Ishikawa (cell line): ENCODE data around the gene BPIFB3.

Experiments used
- CEBPB ChIP-seq: IDR thresholded peaks from 2 replicates; pipeline ENCODE4 v1.6.1; 2012
- CREB1 ChIP-seq: IDR thresholded peaks from 2 replicates; pipeline ENCODE4 v1.6.1; 2012; ENCODE audit warnings: low read depth
- EGR1 ChIP-seq: IDR thresholded peaks from 2 replicates; pipeline ENCODE4 v1.6.1; 2012
- EP300 ChIP-seq: IDR thresholded peaks from 2 replicates; pipeline ENCODE4 v1.6.1; 2012; ENCODE audit warnings: borderline replicate concordance
- FOXM1 ChIP-seq: IDR thresholded peaks from 2 replicates; pipeline ENCODE4 v1.6.1; 2012; ENCODE audit warnings: low read depth, borderline replicate concordance
- NFIC ChIP-seq: IDR thresholded peaks from 2 replicates; pipeline ENCODE4 v1.6.1; 2012
- RAD21 ChIP-seq: IDR thresholded peaks from 2 replicates; pipeline ENCODE4 v1.6.1; 2012; ENCODE audit warnings: low read depth
- TAF1 ChIP-seq: IDR thresholded peaks from 2 replicates; pipeline ENCODE4 v1.6.1; 2012; ENCODE audit warnings: low read depth, mild to moderate bottlenecking
- TCF12 ChIP-seq: IDR thresholded peaks from 2 replicates; pipeline ENCODE4 v1.6.1; 2012; ENCODE audit warnings: low read depth
- TEAD4 ChIP-seq: IDR thresholded peaks from 2 replicates; pipeline ENCODE4 v1.6.1; 2012
- USF1 ChIP-seq: IDR thresholded peaks from 2 replicates; pipeline ENCODE4 v1.6.1; 2012
- YY1 ChIP-seq: IDR thresholded peaks from 2 replicates; pipeline ENCODE4 v1.6.1; 2012; ENCODE audit warnings: low read depth
- ZBTB7A ChIP-seq: IDR thresholded peaks from 2 replicates; pipeline ENCODE4 v1.6.1; 2012; ENCODE audit warnings: low read depth
- TF ChIP-seq, protein P1 (sequence below): IDR thresholded peaks from 2 replicates; pipeline ENCODE4 v1.6.1; 2012; ENCODE audit warnings: low read depth, mild to moderate bottlenecking
- TF ChIP-seq, protein P2 (sequence below): IDR thresholded peaks from 2 replicates; pipeline ENCODE4 v1.6.1; 2012

Gene BPIFB3

DNA sequence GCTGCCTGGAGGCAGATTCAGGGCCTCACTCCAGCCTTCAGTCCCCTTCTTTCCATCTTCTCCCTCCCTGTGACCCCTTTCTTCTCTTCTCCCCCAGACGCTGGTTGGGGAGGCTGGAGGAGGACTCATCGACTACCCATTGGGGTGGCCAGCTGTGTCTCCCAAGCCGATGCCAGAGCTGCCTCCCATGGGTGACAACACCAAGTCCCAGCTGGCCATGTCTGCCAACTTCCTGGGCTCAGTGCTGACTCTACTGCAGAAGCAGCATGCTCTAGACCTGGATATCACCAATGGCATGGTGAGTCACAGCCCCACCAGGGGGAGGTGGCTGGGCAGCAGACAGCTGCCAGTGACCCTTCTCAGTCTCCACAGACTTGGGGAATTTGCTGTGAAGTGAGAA is 38.7 kb downstream of the BPIFB3 start:
- TF ChIP-seq NFIC (no peak), TAF1 (no peak), RAD21 (no peak), EP300 (no peak), TCF12 (no peak)

- TF ChIP-seq TEAD4 (no peak), NFIC (no peak), YY1 (no peak), EGR1 (no peak), CREB1 (no peak), TCF12 (no peak), EP300 (no peak), FOXM1 (no peak)
- TF ChIP-seq, protein P1, sequence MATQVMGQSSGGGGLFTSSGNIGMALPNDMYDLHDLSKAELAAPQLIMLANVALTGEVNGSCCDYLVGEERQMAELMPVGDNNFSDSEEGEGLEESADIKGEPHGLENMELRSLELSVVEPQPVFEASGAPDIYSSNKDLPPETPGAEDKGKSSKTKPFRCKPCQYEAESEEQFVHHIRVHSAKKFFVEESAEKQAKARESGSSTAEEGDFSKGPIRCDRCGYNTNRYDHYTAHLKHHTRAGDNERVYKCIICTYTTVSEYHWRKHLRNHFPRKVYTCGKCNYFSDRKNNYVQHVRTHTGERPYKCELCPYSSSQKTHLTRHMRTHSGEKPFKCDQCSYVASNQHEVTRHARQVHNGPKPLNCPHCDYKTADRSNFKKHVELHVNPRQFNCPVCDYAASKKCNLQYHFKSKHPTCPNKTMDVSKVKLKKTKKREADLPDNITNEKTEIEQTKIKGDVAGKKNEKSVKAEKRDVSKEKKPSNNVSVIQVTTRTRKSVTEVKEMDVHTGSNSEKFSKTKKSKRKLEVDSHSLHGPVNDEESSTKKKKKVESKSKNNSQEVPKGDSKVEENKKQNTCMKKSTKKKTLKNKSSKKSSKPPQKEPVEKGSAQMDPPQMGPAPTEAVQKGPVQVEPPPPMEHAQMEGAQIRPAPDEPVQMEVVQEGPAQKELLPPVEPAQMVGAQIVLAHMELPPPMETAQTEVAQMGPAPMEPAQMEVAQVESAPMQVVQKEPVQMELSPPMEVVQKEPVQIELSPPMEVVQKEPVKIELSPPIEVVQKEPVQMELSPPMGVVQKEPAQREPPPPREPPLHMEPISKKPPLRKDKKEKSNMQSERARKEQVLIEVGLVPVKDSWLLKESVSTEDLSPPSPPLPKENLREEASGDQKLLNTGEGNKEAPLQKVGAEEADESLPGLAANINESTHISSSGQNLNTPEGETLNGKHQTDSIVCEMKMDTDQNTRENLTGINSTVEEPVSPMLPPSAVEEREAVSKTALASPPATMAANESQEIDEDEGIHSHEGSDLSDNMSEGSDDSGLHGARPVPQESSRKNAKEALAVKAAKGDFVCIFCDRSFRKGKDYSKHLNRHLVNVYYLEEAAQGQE = no peak
These were observed 39.4 kb downstream of the BPIFB3 start for GRCh38 chr20:33093074-33093473.

DNA sequence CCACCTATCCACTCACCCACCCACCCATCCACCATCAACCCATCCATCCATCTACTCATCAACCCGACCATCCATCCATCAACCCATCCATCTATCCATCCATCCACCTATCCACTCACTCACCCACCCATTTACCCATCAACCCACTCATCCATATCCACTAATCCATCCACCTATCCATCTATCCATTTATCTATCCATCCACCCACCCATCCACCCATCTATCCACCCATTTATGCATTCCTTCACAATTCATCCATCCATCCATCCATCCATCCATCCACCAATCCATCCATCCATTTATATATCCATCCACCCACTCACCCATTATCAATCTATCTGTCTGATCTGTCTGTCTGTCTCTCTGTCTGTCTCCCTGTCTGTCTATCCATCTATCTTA is 39.9 kb downstream of the BPIFB3 start:
- TF ChIP-seq TEAD4 (no peak), ZBTB7A (no peak), RAD21 (no peak), EGR1 (no peak), FOXM1 (no peak), TCF12 (no peak), USF1 (no peak), CEBPB (no peak), EP300 (no peak), TAF1 (no peak)
- TF ChIP-seq, protein P2, sequence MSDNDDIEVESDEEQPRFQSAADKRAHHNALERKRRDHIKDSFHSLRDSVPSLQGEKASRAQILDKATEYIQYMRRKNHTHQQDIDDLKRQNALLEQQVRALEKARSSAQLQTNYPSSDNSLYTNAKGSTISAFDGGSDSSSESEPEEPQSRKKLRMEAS = no peak

DNA sequence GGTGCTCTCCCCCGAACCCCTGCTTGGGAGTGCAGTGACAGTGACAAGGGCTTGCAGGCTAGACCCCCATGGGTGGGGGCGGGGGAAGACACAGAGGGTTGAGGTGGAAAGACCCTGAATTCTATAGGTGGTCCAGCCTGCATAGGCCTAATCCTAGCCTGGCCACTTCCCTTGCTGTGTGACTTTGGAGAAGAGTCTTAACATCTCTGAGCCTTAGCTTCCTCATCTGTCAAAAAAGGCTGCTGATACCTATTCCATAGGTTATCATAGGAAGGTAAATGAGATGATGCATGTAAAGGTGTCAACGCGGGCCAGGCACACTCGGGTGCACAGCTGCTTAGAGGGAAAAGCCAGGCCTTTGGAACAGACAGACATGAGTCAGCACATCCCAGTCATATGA is 41.5 kb downstream of the BPIFB3 start:
- TF ChIP-seq YY1 (no peak), USF1 (no peak), CREB1 (no peak), FOXM1 (no peak), EP300 (no peak), TCF12 (no peak), EGR1 (no peak), RAD21 (no peak), ZBTB7A (no peak), CEBPB (no peak), TEAD4 (no peak), TAF1 (no peak), NFIC (no peak)
- TF ChIP-seq, protein P1 = no peak
- TF ChIP-seq, protein P2 = no peak

DNA sequence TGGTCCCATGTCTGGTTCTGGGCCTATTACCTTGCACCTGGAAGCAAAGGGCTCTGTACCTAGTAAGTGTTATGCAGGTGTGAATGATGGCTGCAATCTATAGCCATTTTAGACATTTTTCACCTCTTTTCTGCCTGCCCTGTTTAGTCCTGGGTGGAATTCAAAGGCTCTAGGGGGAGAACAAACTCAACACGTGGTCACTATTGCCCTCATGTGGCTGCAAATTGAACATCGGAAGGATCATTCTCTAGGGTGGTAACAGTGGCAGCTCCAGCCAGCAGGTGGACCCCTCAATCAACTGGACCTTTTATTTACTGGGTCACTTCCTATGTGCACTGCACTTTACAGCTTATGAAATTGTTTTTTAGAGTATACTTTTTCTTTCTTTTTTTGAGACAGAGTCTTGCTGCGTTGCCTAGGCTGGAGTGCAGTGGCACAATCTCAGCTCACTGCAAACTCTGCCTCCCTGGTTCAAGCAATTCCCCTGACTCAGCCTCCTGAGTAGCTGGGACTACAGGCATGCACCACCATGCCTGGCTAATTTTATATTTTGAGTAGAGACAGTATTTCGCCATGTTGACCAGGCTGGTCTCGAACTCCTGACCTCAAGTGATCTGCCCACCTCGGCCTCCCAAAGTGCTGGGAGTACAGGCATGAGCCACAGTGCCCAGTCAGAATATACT is 42.3 kb downstream of the BPIFB3 start:
- peak; percentile 92 for TF ChIP-seq RAD21

GRCh38 chr20:33097001-33097400 is 43.3 kb downstream of the BPIFB3 start:
- TF ChIP-seq EP300 = no peak
- no peak for TF ChIP-seq ZBTB7A
- TF ChIP-seq FOXM1 = no peak
- TF ChIP-seq, protein P1 = no peak
- TF ChIP-seq EGR1 = no peak
- TF ChIP-seq, protein P2 = no peak
- no peak for TF ChIP-seq CREB1
- TF ChIP-seq USF1 = no peak
- no peak for TF ChIP-seq NFIC
- TF ChIP-seq TEAD4 = no peak
- no peak for TF ChIP-seq TCF12
- TF ChIP-seq TAF1 = no peak
- no peak for TF ChIP-seq CEBPB
- TF ChIP-seq RAD21 = no peak
- no peak for TF ChIP-seq YY1
